Measurements from ENCODE around the gene CSTA.

CSTA gene

DNA sequence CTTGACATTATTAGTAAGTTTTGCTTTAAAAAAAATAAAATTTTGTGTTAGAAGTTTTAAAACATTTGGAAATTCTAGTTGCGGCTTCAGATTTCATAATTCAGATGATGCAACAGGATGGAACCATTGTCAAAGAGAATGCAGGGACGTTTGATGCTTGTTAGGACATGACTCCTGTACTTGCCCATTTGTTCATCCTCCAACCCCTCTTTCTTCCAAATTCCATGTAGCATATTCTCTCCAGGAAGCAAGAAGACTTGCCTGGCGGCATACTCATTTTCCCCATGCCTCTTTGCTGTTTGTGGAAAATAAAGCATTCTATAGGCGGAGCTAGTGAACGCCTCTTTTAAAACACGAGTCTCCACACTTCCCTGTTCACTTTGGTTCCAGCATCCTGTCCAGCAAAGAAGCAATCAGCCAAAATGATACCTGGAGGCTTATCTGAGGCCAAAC is at the start of gene CSTA:
CSTA (plus strand) TSS at position 378 of the 453 bp plus-strand sequence; CDS start at position 423, 45 bp downstream.
- no peaks in the 10 kb centered on the region for H3K36me3 ChIP-seq (ENCODE audit: control insufficient read depth, insufficient read depth, low read length)
- no peaks in the 10 kb centered on the region for H3K4me1 ChIP-seq (ENCODE audit: control insufficient read depth, insufficient read depth, low read length)
- no peak within 1 kb of the TSS for H3K27ac ChIP-seq (ENCODE audit: low read depth, low read length)
- 0 out of 2 replicates have a peak, but pooled peaks cover 3% of the 10 kb centered on the region for H3K9me3 ChIP-seq (ENCODE audit: control insufficient read depth, insufficient read depth, low read length)
- H3K4me3 ChIP-seq (ENCODE audit: low read depth, low read length) = no peak within 1 kb of the TSS
- H3K9ac ChIP-seq (ENCODE audit: low read depth, low read length) = no peak within 1 kb of the TSS
- H3K27me3 ChIP-seq (ENCODE audit: control insufficient read depth, insufficient read depth, low read length) = no peaks in the 10 kb centered on the region; the same call in 1 of the 2 replicates

DNA sequence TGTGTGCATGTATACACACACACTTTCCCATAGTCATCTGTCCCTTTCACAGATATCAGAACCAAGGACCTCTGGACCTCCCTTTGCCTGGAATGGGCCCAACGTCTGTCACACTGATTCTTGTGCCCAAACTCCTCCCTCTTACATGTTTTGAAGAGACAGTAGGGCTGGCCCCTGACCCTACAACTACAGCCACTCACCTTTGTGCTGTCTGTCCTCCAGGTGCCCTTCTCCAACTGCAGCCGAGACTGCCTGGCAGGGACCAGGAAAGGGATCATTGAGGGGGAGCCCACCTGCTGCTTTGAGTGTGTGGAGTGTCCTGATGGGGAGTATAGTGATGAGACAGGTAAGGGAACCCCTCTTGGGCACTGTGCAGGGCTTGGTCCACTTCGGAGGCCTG is 43.2 kb upstream of the CSTA start:
- no peaks in the 10 kb centered on the region for H3K9me3 ChIP-seq (ENCODE audit: control insufficient read depth, insufficient read depth, low read length)
- H3K9ac ChIP-seq (ENCODE audit: low read depth, low read length) = no peak overlapping the region
- H3K4me1 ChIP-seq (ENCODE audit: control insufficient read depth, insufficient read depth, low read length) = no peaks in the 10 kb centered on the region
- H3K4me3 ChIP-seq (ENCODE audit: low read depth, low read length) = no peak overlapping the region
- no peaks in the 10 kb centered on the region for H3K27me3 ChIP-seq (ENCODE audit: control insufficient read depth, insufficient read depth, low read length)
- H3K36me3 ChIP-seq (ENCODE audit: control insufficient read depth, insufficient read depth, low read length) = no peaks in the 10 kb centered on the region
- H3K27ac ChIP-seq (ENCODE audit: low read depth, low read length) = no peak overlapping the region

DNA sequence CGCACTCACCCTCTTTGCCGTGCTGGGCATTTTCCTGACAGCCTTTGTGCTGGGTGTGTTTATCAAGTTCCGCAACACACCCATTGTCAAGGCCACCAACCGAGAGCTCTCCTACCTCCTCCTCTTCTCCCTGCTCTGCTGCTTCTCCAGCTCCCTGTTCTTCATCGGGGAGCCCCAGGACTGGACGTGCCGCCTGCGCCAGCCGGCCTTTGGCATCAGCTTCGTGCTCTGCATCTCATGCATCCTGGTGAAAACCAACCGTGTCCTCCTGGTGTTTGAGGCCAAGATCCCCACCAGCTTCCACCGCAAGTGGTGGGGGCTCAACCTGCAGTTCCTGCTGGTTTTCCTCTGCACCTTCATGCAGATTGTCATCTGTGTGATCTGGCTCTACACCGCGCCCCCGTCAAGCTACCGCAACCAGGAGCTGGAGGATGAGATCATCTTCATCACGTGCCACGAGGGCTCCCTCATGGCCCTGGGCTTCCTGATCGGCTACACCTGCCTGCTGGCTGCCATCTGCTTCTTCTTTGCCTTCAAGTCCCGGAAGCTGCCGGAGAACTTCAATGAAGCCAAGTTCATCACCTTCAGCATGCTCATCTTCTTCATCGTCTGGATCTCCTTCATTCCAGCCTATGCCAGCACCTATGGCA is 41.1 kb upstream of the CSTA start:
- Histone ChIP-seq H3K27ac (ENCODE audit: low read depth, low read length) (no peak overlapping the region), H3K4me3 (ENCODE audit: low read depth, low read length) (no peak overlapping the region), H3K4me1 (ENCODE audit: control insufficient read depth, insufficient read depth, low read length) (no peaks in the 10 kb centered on the region), H3K36me3 (ENCODE audit: control insufficient read depth, insufficient read depth, low read length) (no peaks in the 10 kb centered on the region), H3K9me3 (ENCODE audit: control insufficient read depth, insufficient read depth, low read length) (no peaks in the 10 kb centered on the region), H3K9ac (ENCODE audit: low read depth, low read length) (no peak overlapping the region), H3K27me3 (ENCODE audit: control insufficient read depth, insufficient read depth, low read length) (no peaks in the 10 kb centered on the region)

- no peak overlapping the region for H3K9ac ChIP-seq (ENCODE audit: low read depth, low read length)
- H3K27ac ChIP-seq (ENCODE audit: low read depth, low read length) = no peak overlapping the region
- H3K4me1 ChIP-seq (ENCODE audit: control insufficient read depth, insufficient read depth, low read length) = no peaks in the 10 kb centered on the region
- H3K36me3 ChIP-seq (ENCODE audit: control insufficient read depth, insufficient read depth, low read length) = no peaks in the 10 kb centered on the region
- H3K27me3 ChIP-seq (ENCODE audit: control insufficient read depth, insufficient read depth, low read length) = no peaks in the 10 kb centered on the region
- no peaks in the 10 kb centered on the region for H3K9me3 ChIP-seq (ENCODE audit: control insufficient read depth, insufficient read depth, low read length)
- no peak overlapping the region for H3K4me3 ChIP-seq (ENCODE audit: low read depth, low read length)
These were observed 40.6 kb upstream of the CSTA start for GRCh38 chr3:122284486-122284885.

GRCh38 chr3:122294359-122294758 is 30.7 kb upstream of the CSTA start:
- Histone ChIP-seq H3K27ac (ENCODE audit: low read depth, low read length) (no peak overlapping the region), H3K9me3 (ENCODE audit: control insufficient read depth, insufficient read depth, low read length) (no peaks in the 10 kb centered on the region), H3K4me3 (ENCODE audit: low read depth, low read length) (no peak overlapping the region), H3K27me3 (ENCODE audit: control insufficient read depth, insufficient read depth, low read length) (no peaks in the 10 kb centered on the region), H3K4me1 (ENCODE audit: control insufficient read depth, insufficient read depth, low read length) (no peaks in the 10 kb centered on the region), H3K36me3 (ENCODE audit: control insufficient read depth, insufficient read depth, low read length) (no peaks in the 10 kb centered on the region), H3K9ac (ENCODE audit: low read depth, low read length) (no peak overlapping the region)

DNA sequence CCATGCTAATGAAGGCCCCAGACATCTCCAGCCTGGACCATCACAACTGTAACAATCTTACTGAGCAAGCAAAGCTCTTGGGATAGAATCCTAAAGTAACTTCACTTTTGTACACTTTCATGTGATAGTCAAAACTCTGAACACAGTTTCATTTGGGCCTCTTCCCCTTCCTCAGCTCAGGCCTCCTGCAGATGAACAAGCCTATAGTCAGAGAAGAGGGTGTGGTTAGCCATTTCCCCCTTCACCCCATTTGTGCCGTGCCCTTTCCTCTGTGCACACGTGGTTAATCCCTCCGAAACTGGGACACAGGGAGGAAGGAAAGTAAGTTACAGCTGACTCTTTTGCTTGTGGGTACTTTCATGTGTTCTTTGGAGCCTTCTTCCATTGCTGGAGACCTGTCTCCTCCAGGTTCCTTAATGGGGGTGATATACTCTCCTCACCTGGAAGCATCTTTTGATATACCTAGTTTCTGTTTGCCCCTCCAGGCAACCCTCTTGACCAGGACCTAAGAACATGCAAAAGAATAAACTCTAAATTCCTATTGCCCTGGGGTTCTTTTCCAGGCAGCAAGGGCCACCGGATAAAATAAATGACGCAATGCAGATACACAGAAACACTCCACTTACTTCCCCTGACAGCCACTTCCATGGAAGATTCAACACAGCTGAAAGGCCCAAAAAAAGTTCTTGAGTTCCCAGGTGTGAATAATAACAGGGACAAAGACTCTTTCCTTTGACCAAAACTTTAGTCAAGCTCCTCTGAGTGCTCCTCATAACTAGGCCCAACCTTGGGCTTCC is 29.6 kb upstream of the CSTA start:
- no peak overlapping the region for H3K9ac ChIP-seq (ENCODE audit: low read depth, low read length)
- H3K27me3 ChIP-seq (ENCODE audit: control insufficient read depth, insufficient read depth, low read length) = no peaks in the 10 kb centered on the region
- no peaks in the 10 kb centered on the region for H3K4me1 ChIP-seq (ENCODE audit: control insufficient read depth, insufficient read depth, low read length)
- no peaks in the 10 kb centered on the region for H3K9me3 ChIP-seq (ENCODE audit: control insufficient read depth, insufficient read depth, low read length)
- H3K36me3 ChIP-seq (ENCODE audit: control insufficient read depth, insufficient read depth, low read length) = no peaks in the 10 kb centered on the region
- H3K4me3 ChIP-seq (ENCODE audit: low read depth, low read length) = no peak overlapping the region
- no peak overlapping the region for H3K27ac ChIP-seq (ENCODE audit: low read depth, low read length)

GRCh38 chr3:122298239-122298638 is 26.8 kb upstream of the CSTA start:
- Histone ChIP-seq H3K36me3 (ENCODE audit: control insufficient read depth, insufficient read depth, low read length) (no peaks in the 10 kb centered on the region), H3K27me3 (ENCODE audit: control insufficient read depth, insufficient read depth, low read length) (no peaks in the 10 kb centered on the region), H3K27ac (ENCODE audit: low read depth, low read length) (no peak overlapping the region), H3K4me1 (ENCODE audit: control insufficient read depth, insufficient read depth, low read length) (no peaks in the 10 kb centered on the region), H3K9me3 (ENCODE audit: control insufficient read depth, insufficient read depth, low read length) (no peaks in the 10 kb centered on the region), H3K9ac (ENCODE audit: low read depth, low read length) (no peak overlapping the region), H3K4me3 (ENCODE audit: low read depth, low read length) (no peak overlapping the region)

- H3K27me3 ChIP-seq (ENCODE audit: control insufficient read depth, insufficient read depth, low read length) = no peaks in the 10 kb centered on the region
- no peak overlapping the region for H3K27ac ChIP-seq (ENCODE audit: low read depth, low read length)
- no peaks in the 10 kb centered on the region for H3K4me1 ChIP-seq (ENCODE audit: control insufficient read depth, insufficient read depth, low read length)
- H3K9me3 ChIP-seq (ENCODE audit: control insufficient read depth, insufficient read depth, low read length) = no peaks in the 10 kb centered on the region
- no peak overlapping the region for H3K4me3 ChIP-seq (ENCODE audit: low read depth, low read length)
- H3K9ac ChIP-seq (ENCODE audit: low read depth, low read length) = no peak overlapping the region
- H3K36me3 ChIP-seq (ENCODE audit: control insufficient read depth, insufficient read depth, low read length) = no peaks in the 10 kb centered on the region
These were observed 25.8 kb upstream of the CSTA start for GRCh38 chr3:122299215-122299614.

DNA sequence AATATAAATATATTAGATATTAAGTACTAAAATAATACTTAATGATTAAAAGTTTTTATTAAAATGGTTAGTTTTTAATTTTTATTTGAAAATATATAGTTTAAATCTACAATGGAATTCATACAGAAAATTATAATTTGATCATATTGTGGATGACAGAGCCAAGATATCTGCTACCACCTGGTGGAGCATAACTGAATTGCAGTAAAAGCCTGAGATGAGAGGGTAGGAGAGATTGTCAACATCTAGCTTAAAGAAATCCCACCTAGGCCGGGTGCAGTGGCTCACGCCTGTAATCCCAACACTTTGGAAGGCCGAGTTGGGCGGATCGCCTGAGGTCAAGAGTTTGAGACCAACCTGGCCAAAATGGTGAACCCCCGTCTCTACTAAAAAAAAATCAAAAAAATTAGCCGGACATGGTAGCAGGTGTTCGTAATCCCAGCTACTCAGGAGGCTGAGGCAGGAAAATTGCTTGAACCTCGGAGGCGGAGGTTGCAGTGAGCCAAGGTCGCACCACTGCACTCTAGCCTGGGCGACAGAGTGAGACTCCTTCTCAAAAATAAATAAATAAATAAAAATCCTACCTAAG is 25.1 kb upstream of the CSTA start:
- H3K9me3 ChIP-seq (ENCODE audit: control insufficient read depth, insufficient read depth, low read length) = no peaks in the 10 kb centered on the region
- no peak overlapping the region for H3K27ac ChIP-seq (ENCODE audit: low read depth, low read length)
- H3K9ac ChIP-seq (ENCODE audit: low read depth, low read length) = no peak overlapping the region
- H3K27me3 ChIP-seq (ENCODE audit: control insufficient read depth, insufficient read depth, low read length) = no peaks in the 10 kb centered on the region
- no peaks in the 10 kb centered on the region for H3K4me1 ChIP-seq (ENCODE audit: control insufficient read depth, insufficient read depth, low read length)
- H3K4me3 ChIP-seq (ENCODE audit: low read depth, low read length) = no peak overlapping the region
- no peaks in the 10 kb centered on the region for H3K36me3 ChIP-seq (ENCODE audit: control insufficient read depth, insufficient read depth, low read length)

- Histone ChIP-seq H3K27ac (ENCODE audit: low read depth, low read length) (no peak overlapping the region), H3K9ac (ENCODE audit: low read depth, low read length) (no peak overlapping the region), H3K9me3 (ENCODE audit: control insufficient read depth, insufficient read depth, low read length) (no peaks in the 10 kb centered on the region), H3K4me3 (ENCODE audit: low read depth, low read length) (no peak overlapping the region), H3K36me3 (ENCODE audit: control insufficient read depth, insufficient read depth, low read length) (no peaks in the 10 kb centered on the region), H3K4me1 (ENCODE audit: control insufficient read depth, insufficient read depth, low read length) (0 out of 2 replicates have a peak, but pooled peaks cover 2% of the 10 kb centered on the region), H3K27me3 (ENCODE audit: control insufficient read depth, insufficient read depth, low read length) (no peaks in the 10 kb centered on the region)
These were observed 24.0 kb upstream of the CSTA start for GRCh38 chr3:122301063-122301462.
